ENCODE data around the gene GDPD1. TPM values are rescaled to one million over a fixed set of nuclear protein-coding genes. Genes with fewer than 3 reads are reported as not detected.

GDPD1 gene
- total RNA-seq, 1 donor from 2014 or later, result 0.90 TPM

DNA sequence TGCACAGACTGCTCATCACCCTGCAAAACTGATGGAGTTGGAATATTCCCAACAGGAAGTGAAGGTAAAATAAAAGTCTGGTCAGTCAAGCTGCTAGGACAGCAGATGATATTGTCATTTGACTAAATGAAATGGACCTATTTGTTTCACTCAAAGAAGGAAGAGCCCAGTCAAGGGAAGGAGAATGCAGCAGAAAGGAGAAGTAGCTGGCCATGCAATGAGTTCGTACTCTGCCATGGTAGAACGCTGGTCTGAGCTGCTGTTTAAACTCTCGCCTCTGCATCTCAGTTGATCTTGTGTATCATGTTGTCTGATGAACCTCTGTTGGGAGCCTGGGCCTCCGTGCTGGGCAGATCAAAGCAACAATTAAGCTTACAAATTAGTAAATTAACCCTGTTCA lies 95.6 kb downstream of the GDPD1 start:
- no peak for DNase-seq (ENCODE audit: low read depth in 2 of 2)

Other genes with a start within 250 kb of the GDPD1 start
- gene TRIM37, start 113.6 kb upstream of the GDPD1 start, total RNA-seq, result 33.8 and 34.4 TPM in 2 replicates
- 31.7 and 41.8 TPM in 2 replicates for gene SKA2, start 65.3 kb upstream of the GDPD1 start, total RNA-seq
- gene PRR11, start 64.8 kb upstream of the GDPD1 start, total RNA-seq, result 4.0 and 12.2 TPM in 2 replicates
- 17.6 and 23.5 TPM in 2 replicates for gene SMG8, start 10.5 kb upstream of the GDPD1 start, total RNA-seq
- gene YPEL2, start 111.1 kb downstream of the GDPD1 start, total RNA-seq, result 54.6 and 60.8 TPM in 2 replicates

All from dermis microvascular lymphatic vessel endothelial cell (primary cell).